ES-I3 (cell line): ENCODE data around the gene HTATIP2.
"Not testable (repeated sequence)": the region's sequence is repeated elsewhere in the genome, so short reads cannot be mapped to it uniquely, and the experiment has no call there.

Experiments used
- H3K36me3 ChIP-seq: 2 replicates; pipeline ENCODE4 v1.6.1; 2013; ENCODE audit warnings: mild to moderate bottlenecking, low read length, control low read depth, moderate library complexity; ENCODE audit not compliant: insufficient read depth
- H3K4me1 ChIP-seq: 2 replicates; pipeline ENCODE4 v1.6.1; 2013; ENCODE audit warnings: mild to moderate bottlenecking, control low read depth, low read length; ENCODE audit not compliant: insufficient read depth
- H3K9ac ChIP-seq: 2 replicates; pipeline ENCODE4 v1.6.1; 2013; ENCODE audit warnings: low read depth, mild to moderate bottlenecking, low read length, moderate library complexity
- H3K9me3 ChIP-seq: 2 replicates; pipeline ENCODE4 v1.6.1; 2013; ENCODE audit warnings: mild to moderate bottlenecking, low read length, moderate library complexity; ENCODE audit not compliant: control insufficient read depth, insufficient read depth

Gene HTATIP2

DNA sequence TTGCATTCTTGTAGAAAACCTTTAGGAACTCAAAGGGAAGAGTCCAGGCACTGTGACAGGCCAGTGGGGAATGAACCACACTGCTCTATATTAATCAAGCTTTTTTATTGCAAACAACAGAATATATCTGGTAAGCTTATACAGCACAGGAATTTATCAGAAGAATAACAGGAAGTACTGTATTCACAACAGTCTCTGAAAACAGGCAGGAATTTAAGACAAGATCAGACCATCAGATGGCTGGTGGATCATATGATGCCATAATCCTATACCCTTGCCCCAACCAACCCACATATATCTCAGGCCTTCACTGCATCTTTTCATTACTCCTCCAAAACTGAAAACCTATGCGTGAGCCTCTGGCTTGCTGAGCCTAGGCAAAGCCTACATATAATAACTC is 1.0 kb upstream of the HTATIP2 start:
- Histone ChIP-seq H3K36me3 (no peaks in the 10 kb centered on the region), H3K9me3 (no peaks in the 10 kb centered on the region), H3K4me1 (peaks cover 16% of the 10 kb centered on the region), H3K9ac (no peak overlapping the region)

DNA sequence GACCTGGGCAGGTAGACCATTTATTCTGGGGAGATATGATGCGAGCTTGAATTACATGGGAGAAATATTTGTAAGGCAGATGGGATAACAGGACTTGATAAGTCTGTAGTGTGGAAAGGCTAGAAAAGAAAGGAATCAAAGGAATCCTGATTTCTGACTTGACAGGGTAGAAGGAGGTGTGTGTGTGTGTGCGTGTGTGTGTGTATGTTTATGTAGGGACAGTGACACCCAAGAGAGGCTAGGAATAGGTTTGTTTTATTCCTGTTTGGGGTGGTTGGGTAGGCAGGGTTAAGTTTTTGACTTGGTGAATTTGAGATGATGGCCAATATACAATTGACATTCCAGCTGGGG is 390 bp upstream of the HTATIP2 start:
- Histone ChIP-seq H3K36me3 (no peaks in the 10 kb centered on the region), H3K9ac (peak overlapping the region; percentile 79; the same call in 1 of the 2 replicates), H3K9me3 (no peaks in the 10 kb centered on the region), H3K4me1 (peaks cover 19% of the 10 kb centered on the region)

GRCh38 chr11:20364341-20364792 is 853 bp downstream of the HTATIP2 start:
- Histone ChIP-seq H3K9ac (peak overlapping the region; percentile 79), H3K4me1 (peaks cover 19% of the 10 kb centered on the region), H3K9me3 (no peaks in the 10 kb centered on the region)

GRCh38 chr11:20365465-20365864 is 2.0 kb downstream of the HTATIP2 start:
- H3K36me3 ChIP-seq, H3K9me3 ChIP-seq, H3K9ac ChIP-seq: not testable (repeated sequence)
- H3K4me1 ChIP-seq: peaks cover 19% of the 10 kb centered on the region

More at GRCh38 chr11:20364341-20364792, 853 bp downstream of the HTATIP2 start:
- H3K36me3 ChIP-seq: no peaks in the 10 kb centered on the region

GRCh38 chr11:20367313-20367948 is 3.9 kb downstream of the HTATIP2 start:
- Histone ChIP-seq H3K9ac (peak overlapping the region; percentile 22; the same call in 1 of the 2 replicates), H3K36me3 (no peaks in the 10 kb centered on the region), H3K4me1 (peaks cover 19% of the 10 kb centered on the region)

GRCh38 chr11:20368438-20368837 is 4.9 kb downstream of the HTATIP2 start:
- no peak overlapping the region for H3K9ac ChIP-seq
- H3K9me3 ChIP-seq: no peaks in the 10 kb centered on the region
- H3K36me3 ChIP-seq: no peaks in the 10 kb centered on the region
- H3K4me1 ChIP-seq: peaks cover 19% of the 10 kb centered on the region

More at GRCh38 chr11:20367313-20367948, 3.9 kb downstream of the HTATIP2 start:
- no peaks in the 10 kb centered on the region for H3K9me3 ChIP-seq

DNA sequence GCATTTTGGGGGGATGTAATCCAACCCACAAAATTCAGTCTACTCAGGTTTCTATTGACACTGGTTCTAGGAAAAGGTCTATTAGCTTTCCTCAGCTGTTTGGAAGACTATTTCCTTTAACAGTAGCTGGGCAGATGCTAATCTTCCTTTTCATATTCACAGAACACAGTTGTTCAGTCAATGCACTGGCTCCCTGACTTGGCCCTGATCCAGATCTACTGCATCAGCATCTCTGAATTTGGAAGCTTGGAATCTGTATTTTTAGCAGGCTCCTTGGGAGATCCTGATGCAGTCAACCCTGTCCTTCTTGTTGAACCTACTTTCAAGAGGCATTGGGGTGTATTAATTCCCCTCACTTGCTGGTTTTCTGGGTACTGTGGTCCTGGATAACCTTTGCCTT is 6.3 kb downstream of the HTATIP2 start:
- Histone ChIP-seq H3K36me3 (no peaks in the 10 kb centered on the region), H3K9me3 (no peaks in the 10 kb centered on the region), H3K9ac (no peak overlapping the region), H3K4me1 (peaks cover 13% of the 10 kb centered on the region)

DNA sequence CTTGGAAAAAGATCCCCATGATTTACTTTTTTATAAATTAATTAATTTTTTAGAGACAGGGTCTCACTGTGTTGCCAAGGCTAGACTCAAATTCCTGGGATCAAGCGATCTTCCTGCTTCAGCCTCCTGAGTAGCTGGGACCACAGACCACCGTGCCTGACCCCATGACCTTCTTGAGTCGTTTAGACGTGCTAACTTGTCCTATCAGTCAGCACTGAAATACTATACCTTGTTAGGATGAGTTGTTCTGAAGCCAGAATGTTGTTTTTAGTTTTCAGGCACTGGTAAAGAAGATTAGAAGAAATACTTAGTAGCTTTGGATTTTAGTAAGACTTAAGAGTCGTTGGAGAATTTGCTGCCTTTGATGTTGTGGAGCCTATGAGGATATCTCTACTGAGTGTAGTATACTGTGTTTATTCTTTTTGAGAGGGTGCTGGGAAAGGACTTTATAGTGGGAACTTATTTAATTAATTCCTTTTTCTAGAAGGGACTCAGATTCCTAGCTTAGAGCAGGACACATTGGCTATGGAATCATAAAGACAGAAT is 8.6 kb downstream of the HTATIP2 start:
- Histone ChIP-seq H3K36me3 (no peaks in the 10 kb centered on the region), H3K4me1 (peaks cover 6% of the 10 kb centered on the region), H3K9me3 (no peaks in the 10 kb centered on the region), H3K9ac (no peak overlapping the region)

GRCh38 chr11:20373147-20373546 is 9.6 kb downstream of the HTATIP2 start:
- Histone ChIP-seq H3K9me3 (no peaks in the 10 kb centered on the region), H3K36me3 (no peaks in the 10 kb centered on the region), H3K9ac (no peak overlapping the region), H3K4me1 (no peaks in the 10 kb centered on the region)

GRCh38 chr11:20373568-20374209 is 10.2 kb downstream of the HTATIP2 start:
- Histone ChIP-seq H3K9ac (no peak overlapping the region), H3K36me3 (no peaks in the 10 kb centered on the region), H3K4me1 (no peaks in the 10 kb centered on the region), H3K9me3 (no peaks in the 10 kb centered on the region)

DNA sequence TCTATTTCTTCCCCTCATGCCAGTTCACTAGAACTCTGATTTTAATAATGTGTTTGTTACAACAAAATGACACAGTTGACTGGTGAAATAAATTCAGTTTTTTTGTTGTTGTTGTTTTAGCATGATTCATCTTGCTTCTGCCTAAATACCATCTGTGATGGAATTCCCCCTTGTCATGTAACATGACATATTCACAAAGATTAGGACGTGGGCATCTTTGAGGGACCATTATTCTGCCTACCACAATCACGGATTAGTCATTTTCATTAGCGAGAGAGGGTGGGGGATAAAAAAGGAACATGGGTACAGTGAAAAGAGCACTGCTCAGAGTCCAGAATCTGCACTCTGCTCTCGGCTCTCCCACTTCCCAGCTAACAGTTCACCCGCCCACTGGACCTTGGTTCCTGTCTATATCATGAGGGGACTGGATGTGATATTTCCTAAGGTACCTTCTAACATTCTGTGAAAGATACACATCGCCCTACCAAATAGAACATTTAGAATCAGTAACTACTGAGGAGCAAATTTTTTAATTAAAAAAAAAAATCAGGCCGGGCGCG is 11.3 kb downstream of the HTATIP2 start:
- no peaks in the 10 kb centered on the region for H3K4me1 ChIP-seq
- no peaks in the 10 kb centered on the region for H3K9me3 ChIP-seq
- no peak overlapping the region for H3K9ac ChIP-seq
- H3K36me3 ChIP-seq: no peaks in the 10 kb centered on the region

- H3K4me1 ChIP-seq: no peaks in the 10 kb centered on the region
- H3K9ac ChIP-seq: no peak overlapping the region
- no peaks in the 10 kb centered on the region for H3K36me3 ChIP-seq
- H3K9me3 ChIP-seq: no peaks in the 10 kb centered on the region
These were observed 12.7 kb downstream of the HTATIP2 start for GRCh38 chr11:20376162-20376730.

DNA sequence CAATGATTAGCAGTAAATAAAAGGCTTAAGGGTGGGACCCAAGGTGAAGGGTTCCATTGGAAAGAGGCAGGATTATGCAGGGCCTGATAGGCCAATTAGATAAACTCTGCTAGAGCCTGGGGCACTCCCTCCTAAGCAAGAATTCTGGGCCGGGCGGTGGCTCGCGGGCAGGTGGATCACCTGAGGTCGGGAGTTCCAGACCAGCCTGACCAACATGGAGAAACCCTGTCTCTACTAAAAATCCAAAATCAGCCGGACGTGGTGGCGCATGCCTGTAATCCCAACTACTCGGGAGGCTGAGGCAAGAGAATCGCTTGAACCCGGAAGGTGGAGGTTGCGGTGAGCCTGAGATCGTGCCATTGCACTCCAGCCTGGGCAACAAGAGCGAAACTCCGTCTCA is 22.5 kb downstream of the HTATIP2 start:
- not testable (repeated sequence) for H3K9me3 ChIP-seq, H3K9ac ChIP-seq, H3K36me3 ChIP-seq, H3K4me1 ChIP-seq

DNA sequence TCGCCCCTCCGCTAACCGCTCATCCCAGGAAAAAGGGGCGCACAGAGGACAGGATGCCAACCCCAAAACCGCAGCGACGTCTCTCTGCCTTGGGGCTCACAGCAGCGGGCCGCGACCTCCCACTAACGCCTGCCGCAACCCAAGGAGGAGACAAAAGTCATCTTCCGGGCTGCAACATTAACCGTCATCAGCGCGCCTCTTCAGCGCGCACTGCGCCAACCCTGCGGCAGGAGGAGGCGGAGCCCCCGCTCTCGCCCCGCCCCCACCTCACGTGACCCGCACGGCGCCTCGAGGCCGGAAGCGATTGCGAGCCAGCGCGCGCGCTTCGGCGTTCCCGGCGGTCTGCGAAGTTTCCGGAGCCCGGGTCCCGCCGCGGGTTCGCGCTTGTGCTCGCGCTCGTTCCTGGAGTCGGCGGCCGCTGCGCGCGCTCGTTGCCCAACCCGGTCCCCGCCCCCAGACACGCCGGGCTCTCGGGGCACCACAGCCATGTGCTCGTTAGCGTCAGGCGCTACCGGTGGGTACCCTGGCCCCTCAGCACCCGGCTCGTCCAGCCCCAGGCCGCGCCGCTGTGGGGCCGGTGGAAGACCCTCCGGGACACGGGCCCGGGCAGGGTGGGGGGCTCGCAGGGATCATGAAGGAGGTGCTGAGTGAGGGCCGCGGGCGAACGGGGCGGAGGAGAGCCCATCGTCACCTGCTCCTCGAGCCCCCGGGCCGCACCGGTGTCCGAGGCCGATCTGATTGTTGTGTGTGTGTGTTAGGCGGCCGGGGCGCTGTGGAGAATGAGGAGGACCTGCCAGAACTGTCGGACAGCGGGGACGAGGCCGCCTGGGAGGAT is 24.0 kb downstream of the HTATIP2 start, which contains the start of gene PRMT3:
TSS of gene PRMT3 (plus strand) at position 456 of the 835 bp plus-strand sequence. CDS start at position 487, 31 bp downstream.
- peaks cover 8% of the 10 kb centered on the region; the same call in 1 of the 2 replicates for H3K4me1 ChIP-seq
- peak within 1 kb of the TSS; percentile 91 for H3K9ac ChIP-seq
- no peaks in the 10 kb centered on the region for H3K36me3 ChIP-seq
- H3K9me3 ChIP-seq: no peaks in the 10 kb centered on the region
